NB4 (cell line): Measurements from ENCODE around the gene KCNK15.

Experiments
- DNase-seq: peaks from one replicate; pipeline ENCODE4 v3.0.0; 2010; ENCODE audit warnings: low read depth
- H3K4me3 ChIP-seq: one replicate; pipeline ENCODE4 v1.5.1; 2011; ENCODE audit warnings: mild to moderate bottlenecking, low read depth, low read length, moderate library complexity
- CTCF ChIP-seq: IDR thresholded peaks from one replicate; pipeline ENCODE4 v1.5.1; 2012; ENCODE audit warnings: low read depth, low read length
- MAX ChIP-seq: IDR thresholded peaks from 2 replicates; pipeline ENCODE4 v1.6.1; 2011; ENCODE audit warnings: low read depth, low read length
- MYC ChIP-seq: IDR thresholded peaks from 2 replicates; pipeline ENCODE4 v1.6.1; 2011; ENCODE audit warnings: low read depth, low read length
- POLR2A ChIP-seq: IDR thresholded peaks from 2 replicates; pipeline ENCODE4 v1.6.1; 2011; ENCODE audit warnings: mild to moderate bottlenecking; ENCODE audit not compliant: insufficient read length; ENCODE audit errors: extremely low read depth

The KCNK15 gene

GRCh38 chr20:44788706-44789456, 43.2 kb downstream of the KCNK15 start:
- no peak for DNase-seq
- H3K4me3 ChIP-seq: no peak overlapping the region
- no peak for TF ChIP-seq POLR2A
- TF ChIP-seq MAX: no peak
- no peak for TF ChIP-seq CTCF
- no peak for TF ChIP-seq MYC

GRCh38 chr20:44790638-44791393, 45.2 kb downstream of the KCNK15 start:
- DNase-seq: no peak
- TF ChIP-seq POLR2A: no peak
- TF ChIP-seq MAX: no peak
- no peak for TF ChIP-seq CTCF
- TF ChIP-seq MYC: no peak
- H3K4me3 ChIP-seq: no peak overlapping the region

GRCh38 chr20:44792796-44793195, 47.1 kb downstream of the KCNK15 start:
- no peak for TF ChIP-seq CTCF
- TF ChIP-seq MAX: no peak
- no peak for TF ChIP-seq POLR2A
- TF ChIP-seq MYC: no peak
- no peak overlapping the region for H3K4me3 ChIP-seq
- DNase-seq: peak; percentile 29

- DNase-seq: no peak
- TF ChIP-seq MAX (no peak), MYC (no peak), CTCF (no peak), POLR2A (no peak)
- no peak overlapping the region for H3K4me3 ChIP-seq
Measured at GRCh38 chr20:44795836-44796235, 50.2 kb downstream of the KCNK15 start.

- H3K4me3 ChIP-seq: no peak overlapping the region
- no peak for DNase-seq
- no peak for TF ChIP-seq MYC
- TF ChIP-seq CTCF: no peak
- no peak for TF ChIP-seq MAX
- TF ChIP-seq POLR2A: no peak
Measured at GRCh38 chr20:44796311-44796710, 50.6 kb downstream of the KCNK15 start.
